GM18873 (cell line): ENCODE measurements around the gene INSL3.

Source experiments
- ATAC-seq: cut with Tn5 transposase; IDR thresholded peaks from one replicate; pipeline ENCODE4 v1.9.1; 2021; ENCODE audit warnings: mild to moderate bottlenecking, moderate library complexity, moderate number of reproducible peaks; ENCODE audit not compliant: unreplicated experiment, low FRiP score

The INSL3 gene

GRCh38 chr19:17821190-17821589 lies at the start of gene INSL3:
INSL3 (minus strand) TSS chr19:17821519; CDS start chr19:17821506, 13 bp downstream.
- ATAC-seq = no peak

GRCh38 chr19:17869114-17869608 lies 47.8 kb upstream of the INSL3 start:
- ATAC-seq = no peak

DNA sequence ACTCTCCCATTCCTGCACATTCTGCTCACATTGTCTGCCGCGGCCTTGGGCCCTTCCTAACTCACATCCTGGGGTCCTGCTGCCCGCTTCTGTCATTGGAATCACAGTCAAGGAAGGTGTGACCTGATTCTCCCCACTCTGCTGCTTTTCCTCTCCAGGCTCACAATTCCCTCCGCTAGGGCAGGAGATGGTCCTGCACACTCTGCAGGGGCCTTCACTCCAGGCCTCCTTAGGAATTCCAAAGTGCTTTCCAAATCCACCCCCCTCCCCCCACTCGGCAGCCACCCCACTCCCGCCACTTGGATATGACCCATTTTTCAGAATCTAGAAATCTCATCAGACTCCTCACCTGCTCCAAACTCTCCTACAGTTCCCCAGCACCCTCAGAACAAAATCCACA lies 47.4 kb upstream of the INSL3 start:
- no peak for ATAC-seq

GRCh38 chr19:17866964-17867486 lies 45.7 kb upstream of the INSL3 start:
- ATAC-seq = no peak

DNA sequence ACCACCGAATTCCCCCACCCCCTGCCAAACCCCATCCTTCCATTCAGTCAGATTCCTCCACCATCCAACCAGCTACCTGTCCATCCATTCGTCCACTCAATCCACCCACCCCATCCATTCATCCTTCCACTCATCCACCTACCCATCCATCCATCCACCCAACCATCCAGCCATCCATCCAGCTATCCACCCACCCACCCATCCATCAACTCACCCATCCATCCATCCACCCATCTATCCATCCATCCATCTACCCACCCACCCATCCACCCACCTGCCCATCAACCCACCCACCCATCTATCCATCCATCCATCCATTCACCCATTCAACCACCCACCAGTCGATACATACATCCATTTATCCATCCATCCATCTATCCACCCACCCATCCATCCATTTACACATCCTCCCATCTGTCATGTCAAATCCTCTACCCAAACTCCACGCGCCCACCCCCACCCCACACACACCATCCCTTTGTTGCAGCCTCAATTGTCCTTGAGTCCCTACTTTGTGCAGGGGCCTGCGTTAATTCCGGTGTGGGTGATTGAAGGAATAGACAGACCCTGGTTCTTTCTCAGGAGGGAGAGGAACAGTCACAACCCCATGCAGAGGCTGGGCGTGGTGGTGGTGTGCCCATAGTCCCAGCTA lies 45.1 kb upstream of the INSL3 start:
- ATAC-seq = no peak

GRCh38 chr19:17865364-17866311 lies 44.3 kb upstream of the INSL3 start:
- no peak for ATAC-seq

DNA sequence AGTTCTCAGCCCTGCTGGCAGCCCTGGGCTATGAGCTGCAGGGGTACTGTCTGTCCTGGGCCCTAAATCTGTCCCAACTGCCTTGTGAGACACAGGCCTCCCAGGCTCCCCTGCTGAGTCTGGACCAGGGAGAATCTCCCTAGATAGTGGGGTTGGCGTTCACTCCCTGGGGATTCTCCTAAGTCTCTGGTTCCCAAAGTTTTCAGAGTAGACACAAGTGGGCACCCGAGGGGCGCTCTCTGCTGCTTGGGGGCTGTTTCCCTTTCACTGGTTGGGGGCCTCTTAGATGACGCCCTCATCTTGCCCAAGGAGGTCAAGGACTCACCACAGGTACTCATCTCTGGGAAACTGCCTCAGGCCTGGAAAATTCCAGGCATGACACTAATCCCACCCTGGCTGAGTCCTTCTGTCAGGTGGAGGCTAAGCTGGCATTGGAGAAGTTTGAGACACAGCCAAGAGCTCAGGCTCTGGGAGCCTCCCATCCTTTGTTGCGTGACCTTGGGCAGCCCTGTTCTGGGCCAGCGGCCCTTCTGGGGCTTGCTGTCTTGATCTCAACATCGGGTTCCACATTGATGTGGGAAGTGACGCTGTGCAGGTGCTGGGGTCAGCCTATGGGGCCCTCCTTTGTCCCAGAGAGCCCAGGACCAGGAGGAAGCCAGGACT lies 42.3 kb upstream of the INSL3 start:
- ATAC-seq = no peak

- no peak for ATAC-seq
These were observed 41.6 kb upstream of the INSL3 start for GRCh38 chr19:17862711-17863519.

DNA sequence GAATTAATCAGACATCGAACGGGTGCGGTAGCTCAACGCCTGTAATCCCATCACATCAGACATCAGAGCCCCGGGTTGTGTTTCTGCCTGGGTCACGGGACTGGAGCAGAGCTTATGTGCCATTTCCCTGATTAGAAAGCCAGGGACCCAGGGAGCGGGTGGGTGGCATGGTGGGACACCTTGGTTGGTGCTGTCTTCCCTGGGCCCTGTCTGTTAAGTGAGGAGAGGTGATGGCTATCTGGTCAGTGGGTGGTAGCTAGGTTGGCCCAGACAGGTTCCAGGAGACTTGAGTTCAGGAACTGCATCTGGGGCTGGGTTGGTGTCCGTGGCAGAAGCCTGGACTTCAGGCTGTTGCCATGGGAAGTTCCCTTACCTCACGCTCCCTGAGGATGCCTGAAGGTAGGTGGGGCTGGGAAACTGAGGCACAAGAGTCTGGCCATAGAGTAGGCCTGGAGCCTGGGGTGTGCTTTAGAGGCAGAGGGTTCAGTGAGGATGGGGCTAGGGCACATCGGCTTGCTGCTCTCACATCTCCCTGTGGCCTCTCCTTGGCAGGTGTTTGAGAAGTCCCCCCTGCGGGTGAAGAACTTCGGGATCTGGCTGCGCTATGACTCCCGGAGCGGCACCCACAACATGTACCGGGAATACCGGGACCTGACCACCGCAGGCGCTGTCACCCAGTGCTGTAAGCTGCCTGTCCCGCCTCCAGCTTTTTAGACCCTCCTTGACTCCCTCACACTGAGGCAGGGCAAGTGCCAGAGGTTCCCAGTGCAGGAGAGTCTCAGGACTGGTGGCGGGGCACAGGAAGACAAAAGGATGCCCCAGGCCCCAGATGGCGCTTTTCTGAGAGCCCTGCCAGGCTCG lies 40.5 kb upstream of the INSL3 start:
- no peak for ATAC-seq

- ATAC-seq = no peak
These were observed 39.7 kb upstream of the INSL3 start for GRCh38 chr19:17860993-17861360.

GRCh38 chr19:17860331-17860992 lies 39.1 kb upstream of the INSL3 start:
- no peak for ATAC-seq

DNA sequence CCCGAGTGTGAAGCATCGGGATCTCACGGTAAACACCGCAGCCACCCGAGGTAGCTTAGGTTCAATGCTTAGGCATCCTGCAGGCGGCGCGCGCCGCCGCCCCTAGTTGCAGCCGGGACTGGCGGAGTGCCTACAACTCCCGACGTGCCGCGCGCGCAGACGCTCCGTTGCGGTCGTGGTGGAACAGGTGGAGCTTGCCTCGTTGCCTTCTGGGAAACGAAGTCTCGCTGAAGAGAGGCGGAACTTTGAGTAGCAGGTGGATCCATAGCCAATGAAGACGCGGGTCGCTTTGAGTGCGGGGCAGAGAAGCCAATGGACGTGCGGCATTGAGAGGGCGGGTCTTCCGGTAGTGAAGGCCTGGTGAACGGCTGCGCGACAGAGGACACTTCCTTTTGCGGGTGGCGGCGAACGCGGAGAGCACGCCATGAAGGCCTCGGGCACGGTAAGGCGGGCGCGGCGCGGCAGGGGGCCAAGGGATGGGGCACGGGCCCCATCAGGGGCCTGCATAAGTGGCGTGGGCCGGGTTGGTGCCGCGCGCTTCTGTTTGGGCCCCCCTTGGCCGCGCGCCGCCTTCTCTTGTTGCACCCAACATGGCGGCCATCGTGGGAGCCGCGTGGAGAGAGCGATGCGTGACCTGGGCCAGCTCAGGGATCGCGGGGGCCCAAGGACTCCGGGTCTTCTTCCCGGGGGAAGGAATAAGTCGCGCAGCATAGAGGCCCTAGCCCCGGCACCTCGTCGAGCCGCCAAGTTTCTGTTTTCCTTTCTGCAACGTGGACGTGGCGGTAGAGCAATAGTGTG lies 38.4 kb upstream of the INSL3 start, which contains the start of gene RPL18A:
Gene RPL18A (plus strand): TSS at position 378 of the 798 bp plus-strand sequence. CDS start 47 bp downstream, at position 425.
- ATAC-seq = peak; percentile 95

DNA sequence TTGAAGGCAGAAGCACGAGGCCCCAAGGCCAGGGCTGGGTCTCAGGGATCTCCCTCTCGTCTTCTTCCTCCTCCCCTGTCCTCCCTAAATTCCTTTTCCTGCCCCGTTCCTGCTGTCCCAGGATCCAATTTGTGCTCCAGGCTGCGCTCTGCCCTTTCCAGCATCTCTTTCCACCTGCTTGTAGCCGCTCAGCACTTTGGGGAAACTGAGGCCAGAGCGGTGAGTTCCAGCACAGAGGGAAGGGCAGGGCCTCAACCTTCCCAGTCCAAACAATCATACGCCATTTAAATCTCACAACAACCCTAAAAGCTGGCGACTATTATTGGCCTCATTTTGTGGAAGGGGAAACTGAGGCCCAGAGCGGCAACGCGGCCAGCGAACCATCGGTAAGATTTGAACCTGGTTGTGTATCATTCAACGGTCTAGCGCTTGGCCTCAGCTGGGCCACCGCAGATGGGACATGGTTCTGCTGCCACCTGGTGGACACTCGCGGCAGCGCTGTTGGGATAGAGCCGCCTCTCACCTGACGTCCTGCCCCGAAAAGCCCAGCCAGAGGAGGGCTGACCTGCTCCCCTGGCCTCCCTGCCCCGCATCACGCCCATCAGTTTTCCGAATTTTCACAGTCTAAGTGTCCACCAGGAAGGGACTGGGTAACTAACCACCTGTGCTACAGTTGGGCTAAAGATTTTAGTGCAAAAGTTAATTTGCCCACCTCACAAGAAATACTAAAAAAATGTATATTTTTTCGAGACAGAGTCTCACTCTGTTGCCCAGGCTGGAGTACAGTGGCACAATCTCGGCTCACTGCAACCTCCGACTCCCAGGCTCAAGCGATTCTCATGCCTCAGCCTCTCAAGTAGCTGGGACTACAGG lies 34.2 kb upstream of the INSL3 start:
- no peak for ATAC-seq

- no peak for ATAC-seq
These were observed 32.7 kb upstream of the INSL3 start for GRCh38 chr19:17854061-17854460.

GRCh38 chr19:17848595-17849292 lies 27.4 kb upstream of the INSL3 start:
- no peak for ATAC-seq
